Activated naive CD4-positive, alpha-beta T cell treated with anti-CD3 and anti-CD28 coated beads for 36 hours (primary cell): ENCODE results near the gene XBP1. TPM values are rescaled to one million over a fixed set of nuclear protein-coding genes. Genes with fewer than 3 reads are reported as not detected.
"Not testable (repeated sequence)": the region's sequence is repeated elsewhere in the genome, so short reads cannot be mapped to it uniquely, and the experiment has no call there.

Experiments
- CTCF ChIA-PET: fragments of 350-600 bp; sonication (Branson Sonifier 250); formaldehyde crosslinking; loops from one replicate; lab custom pipeline; 2021; ENCODE audit warnings: antibody characterized with exemption; lab: Charles Lee
- DNase-seq: peaks from one replicate; pipeline ENCODE4 v3.0.0-alpha.2; 2020
- H3K27ac Mint-ChIP-seq: one replicate; pipeline ENCODE4 v1.8.0; 2021; ENCODE audit warnings: mild to moderate bottlenecking, mixed read lengths
- H3K27me3 Mint-ChIP-seq: one replicate; pipeline ENCODE4 v1.8.0; 2021; ENCODE audit warnings: low read depth, mixed read lengths
- H3K36me3 Mint-ChIP-seq: one replicate; pipeline ENCODE4 v1.8.0; 2021; ENCODE audit warnings: low read depth, mixed read lengths
- H3K4me1 Mint-ChIP-seq: one replicate; pipeline ENCODE4 v1.8.0; 2021; ENCODE audit warnings: low read depth, mixed read lengths
- H3K4me3 Mint-ChIP-seq: one replicate; pipeline ENCODE4 v1.8.0; 2021; ENCODE audit warnings: mild to moderate bottlenecking, moderate library complexity, mixed read lengths
- H3K9me3 Mint-ChIP-seq: one replicate; pipeline ENCODE4 v1.8.0; 2021; ENCODE audit warnings: mixed read lengths
- intact Hi-C: fragments of 100-400 bp; cut with micrococcal nuclease; formaldehyde crosslinking; loops from one replicate; pipeline ENCODE4 v1.15.1; 2023
- total RNA-seq, 2 experiments: library from RNA; stranded (reverse); gene quantifications; one replicate each; pipeline ENCODE4 v1.2.3, GENCODE V29; 2021

Gene XBP1
- total RNA-seq, 2 experiments from 2014 or later = 106 to 108 TPM

DNA sequence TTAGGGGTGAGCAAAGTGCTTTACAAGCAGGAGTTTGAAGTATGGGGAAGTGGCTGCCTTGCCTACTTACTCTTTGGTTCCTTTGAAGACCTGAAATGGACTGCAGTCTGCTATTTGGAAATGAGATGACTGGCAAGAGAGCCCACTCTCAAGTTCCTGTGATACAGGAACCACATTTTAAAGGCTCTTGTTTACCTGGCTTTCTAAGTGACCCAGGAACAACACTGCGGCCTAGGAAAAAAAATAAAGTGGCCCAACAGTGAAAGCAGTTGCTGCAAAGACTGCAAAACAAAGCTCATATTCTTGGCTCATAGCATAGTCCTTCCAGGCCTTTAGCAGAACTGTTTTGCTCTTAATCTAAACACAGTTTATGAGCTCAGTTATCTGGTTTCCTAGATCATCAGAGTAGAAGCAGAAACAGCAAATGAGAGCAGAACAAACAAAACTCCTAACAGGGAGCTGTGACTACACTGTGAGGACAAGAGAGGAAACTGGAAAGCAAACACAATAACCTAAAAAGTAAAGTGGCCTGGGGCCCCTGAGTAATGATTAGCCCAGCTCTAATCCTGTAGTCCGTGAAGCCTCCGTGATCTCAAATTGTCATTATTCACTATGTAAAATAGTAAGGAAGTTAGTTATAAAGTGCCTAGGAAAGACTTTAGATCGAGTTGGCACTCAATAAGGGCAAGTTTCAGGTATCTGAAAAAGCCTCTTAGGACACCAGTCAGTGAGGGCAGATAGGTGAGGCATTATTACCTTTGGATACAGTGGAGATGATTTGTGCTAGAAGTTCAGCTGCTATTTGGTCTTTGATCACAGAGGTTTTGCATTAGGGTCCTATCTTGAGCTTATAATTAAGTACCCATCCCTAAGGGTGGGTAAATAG lies 16.3 kb downstream of the XBP1 start:
- peaks cover 28% of the 10 kb centered on the region for H3K36me3 Mint-ChIP-seq
- no peak overlapping the region for H3K4me3 Mint-ChIP-seq
- DNase-seq = no peak
- CTCF ChIA-PET = no interaction called here
- peaks cover 7% of the 10 kb centered on the region for H3K4me1 Mint-ChIP-seq
- intact Hi-C loops = no loop called here
- H3K9me3 Mint-ChIP-seq = no peaks in the 10 kb centered on the region
- H3K27ac Mint-ChIP-seq = no peak overlapping the region
- H3K27me3 Mint-ChIP-seq = no peaks in the 10 kb centered on the region

DNA sequence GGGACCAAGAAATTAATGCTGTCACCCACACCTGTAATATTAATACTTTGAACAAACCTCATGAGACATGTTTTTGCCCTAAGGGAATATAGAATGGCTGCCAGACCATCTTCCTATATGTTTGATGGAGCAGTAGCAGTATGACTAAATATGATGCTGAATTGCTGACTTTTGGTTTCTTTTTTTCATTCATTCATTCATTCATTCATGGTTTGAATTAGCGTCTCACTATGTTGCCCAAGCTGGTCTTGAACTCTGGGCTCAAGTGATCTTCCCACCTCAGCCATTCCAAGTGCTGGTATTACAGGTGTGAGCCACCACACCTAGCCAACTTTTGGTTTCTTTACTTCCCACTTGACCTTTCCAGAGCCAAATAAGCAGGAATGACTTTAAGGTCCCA lies 20.1 kb downstream of the XBP1 start:
- CTCF ChIA-PET = interaction anchor here (1.1 to 1.2 kb wide), 2 partner anchors 8 to 48 kb away, joined by 3 to 4 read pairs; partner anchors contain the start of gene CCDC117
- intact Hi-C loops = no loop called here
- Mint-ChIP-seq H3K4me3 (no peak overlapping the region), H3K36me3 (peaks cover 28% of the 10 kb centered on the region), H3K4me1 (peaks cover 27% of the 10 kb centered on the region), H3K27ac (no peak overlapping the region), H3K9me3 (no peaks in the 10 kb centered on the region), H3K27me3 (no peaks in the 10 kb centered on the region)
- no peak for DNase-seq

GRCh38 chr22:28779833-28780232 lies 20.5 kb downstream of the XBP1 start:
- Mint-ChIP-seq H3K9me3 (no peaks in the 10 kb centered on the region), H3K4me3 (no peak overlapping the region), H3K27ac (no peak overlapping the region), H3K36me3 (peaks cover 26% of the 10 kb centered on the region), H3K27me3 (no peaks in the 10 kb centered on the region), H3K4me1 (peaks cover 30% of the 10 kb centered on the region)
- no peak for DNase-seq
- CTCF ChIA-PET = interaction anchor here (0.9 kb wide), 1 partner anchor 23 kb away, joined by 3 read pairs; no protein-coding TSS in a partner anchor
- intact Hi-C loops = no loop called here

- intact Hi-C loops = loop anchor here (5.0 kb wide), 2 partner anchors 102 to 183 kb away; no protein-coding TSS in a partner anchor
- H3K36me3 Mint-ChIP-seq = peaks cover 19% of the 10 kb centered on the region
- peaks cover 37% of the 10 kb centered on the region for H3K4me1 Mint-ChIP-seq
- peak overlapping the region; percentile 34 for H3K4me3 Mint-ChIP-seq
- DNase-seq = no peak
- peak overlapping the region; percentile 9 for H3K27ac Mint-ChIP-seq
- no peaks in the 10 kb centered on the region for H3K9me3 Mint-ChIP-seq
- no peaks in the 10 kb centered on the region for H3K27me3 Mint-ChIP-seq
- CTCF ChIA-PET = interaction anchor here (1.2 to 1.5 kb wide), 2 partner anchors 10 to 19 kb away, joined by 3 read pairs; no protein-coding TSS in a partner anchor
These were observed 26.0 kb downstream of the XBP1 start for GRCh38 chr22:28774378-28774777.

GRCh38 chr22:28773461-28773867 lies 26.9 kb downstream of the XBP1 start:
- peak overlapping the region; percentile 98 for H3K27ac Mint-ChIP-seq
- H3K4me1 Mint-ChIP-seq = peaks cover 34% of the 10 kb centered on the region
- CTCF ChIA-PET = interaction anchor here (0.6 to 1.5 kb wide), 6 partner anchors 9 to 38 kb away, joined by 3 to 5 read pairs (median 4); no protein-coding TSS in a partner anchor
- DNase-seq = no peak
- H3K27me3 Mint-ChIP-seq = no peaks in the 10 kb centered on the region
- H3K36me3 Mint-ChIP-seq = peaks cover 19% of the 10 kb centered on the region
- no peaks in the 10 kb centered on the region for H3K9me3 Mint-ChIP-seq
- peak overlapping the region; percentile 99 for H3K4me3 Mint-ChIP-seq
- intact Hi-C loops = loop anchor here (1.0 to 5.0 kb wide), 4 partner anchors 26 to 184 kb away; no protein-coding TSS in a partner anchor

GRCh38 chr22:28772633-28773460 lies 27.5 kb downstream of the XBP1 start, which contains the start of gene CCDC117:
Gene CCDC117 (plus strand): TSS chr22:28772695. CDS start chr22:28772850, 155 bp downstream.
- H3K9me3 Mint-ChIP-seq = no peaks in the 10 kb centered on the region
- DNase-seq = peak; percentile 97

DNA sequence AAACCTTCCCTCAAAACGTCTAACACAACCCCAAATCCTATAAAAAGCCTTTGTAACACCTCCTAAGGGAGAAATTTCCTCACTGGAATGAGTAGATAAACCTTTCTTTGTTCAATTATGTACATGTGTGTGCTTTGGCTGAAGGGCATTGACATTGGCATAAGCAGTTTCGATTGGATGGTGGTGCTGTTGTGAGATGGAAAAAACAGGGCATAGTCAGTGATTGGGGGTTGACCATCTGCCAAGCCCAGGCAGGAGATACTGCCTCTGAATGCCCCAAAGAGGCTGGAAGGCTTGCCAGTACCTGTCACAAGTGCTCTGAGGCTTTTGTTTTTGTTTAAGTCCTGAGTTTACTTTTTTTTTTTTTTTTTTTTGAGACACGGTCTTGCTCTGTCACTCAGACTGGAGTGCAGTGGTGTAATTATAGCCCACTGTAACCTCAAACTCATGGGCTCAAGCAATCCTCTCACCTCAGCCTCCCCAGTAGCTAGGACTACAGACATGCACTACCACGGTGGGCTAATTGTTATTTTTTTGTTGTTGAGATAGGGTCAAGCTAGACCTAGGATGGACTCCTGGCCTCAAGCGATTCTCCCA lies 29.1 kb downstream of the XBP1 start:
- DNase-seq = no peak
- Mint-ChIP-seq H3K9me3 (no peaks in the 10 kb centered on the region), H3K36me3 (peaks cover 19% of the 10 kb centered on the region), H3K4me1 (peaks cover 25% of the 10 kb centered on the region), H3K27me3 (no peaks in the 10 kb centered on the region), H3K27ac (no peak overlapping the region), H3K4me3 (no peak overlapping the region)
- intact Hi-C loops = loop anchor here (5.0 kb wide), 2 partner anchors 99 to 186 kb away; no protein-coding TSS in a partner anchor
- CTCF ChIA-PET = no interaction called here

More at GRCh38 chr22:28772633-28773460, 27.5 kb downstream of the XBP1 start, which contains the start of gene CCDC117:
- intact Hi-C loops = loop anchor here (1.0 to 5.0 kb wide), 6 partner anchors 26 to 299 kb away; partner anchors contain the start of gene HSCB
- peak within 1 kb of the TSS; percentile 99 for H3K4me3 Mint-ChIP-seq
- peaks cover 19% of the 10 kb centered on the region for H3K36me3 Mint-ChIP-seq
- H3K4me1 Mint-ChIP-seq = peaks cover 29% of the 10 kb centered on the region
- H3K27me3 Mint-ChIP-seq = no peaks in the 10 kb centered on the region
- CTCF ChIA-PET = interaction anchor here (0.6 to 1.5 kb wide), 9 partner anchors 8 to 40 kb away, joined by 3 to 6 read pairs (median 4); no protein-coding TSS in a partner anchor
- peak within 1 kb of the TSS; percentile 98 for H3K27ac Mint-ChIP-seq

DNA sequence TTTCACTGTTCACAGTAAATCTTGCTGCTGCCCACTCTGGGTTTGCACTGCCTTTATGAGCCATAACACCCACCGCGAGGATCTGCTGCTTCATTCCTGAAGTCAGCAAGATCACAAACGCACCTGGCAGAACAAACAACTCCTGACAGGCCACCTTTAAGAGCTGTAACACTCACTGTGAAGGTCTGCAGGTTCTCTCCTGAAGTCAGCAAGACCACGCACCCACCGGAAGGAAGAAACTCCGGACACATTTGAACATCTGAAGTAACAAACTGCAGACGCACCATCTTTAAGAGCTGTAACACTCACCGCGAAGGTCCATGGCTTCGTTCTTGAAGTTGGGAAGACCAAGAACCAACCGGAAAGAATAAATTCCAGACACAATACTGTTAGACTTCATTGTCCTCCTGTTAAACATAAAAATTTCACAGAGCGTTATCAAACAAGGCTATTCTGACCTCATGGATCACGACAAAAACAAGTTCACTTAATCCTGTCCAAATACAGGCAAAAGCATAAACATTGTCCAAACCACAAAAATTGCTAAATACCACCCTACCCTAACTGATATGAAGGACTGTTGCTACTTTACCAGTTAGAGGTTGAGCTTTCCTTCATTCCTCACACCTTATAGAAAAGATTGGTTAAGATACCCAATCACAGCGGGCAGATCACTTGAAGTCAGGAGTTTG lies 30.8 kb downstream of the XBP1 start:
- Mint-ChIP-seq H3K4me3 (no peak overlapping the region), H3K9me3 (no peaks in the 10 kb centered on the region), H3K4me1 (peaks cover 12% of the 10 kb centered on the region), H3K36me3 (peaks cover 7% of the 10 kb centered on the region), H3K27ac (no peak overlapping the region), H3K27me3 (no peaks in the 10 kb centered on the region)
- CTCF ChIA-PET = no interaction called here
- DNase-seq = no peak
- intact Hi-C loops = loop anchor here (5.0 kb wide), 2 partner anchors 97 to 188 kb away; no protein-coding TSS in a partner anchor

DNA sequence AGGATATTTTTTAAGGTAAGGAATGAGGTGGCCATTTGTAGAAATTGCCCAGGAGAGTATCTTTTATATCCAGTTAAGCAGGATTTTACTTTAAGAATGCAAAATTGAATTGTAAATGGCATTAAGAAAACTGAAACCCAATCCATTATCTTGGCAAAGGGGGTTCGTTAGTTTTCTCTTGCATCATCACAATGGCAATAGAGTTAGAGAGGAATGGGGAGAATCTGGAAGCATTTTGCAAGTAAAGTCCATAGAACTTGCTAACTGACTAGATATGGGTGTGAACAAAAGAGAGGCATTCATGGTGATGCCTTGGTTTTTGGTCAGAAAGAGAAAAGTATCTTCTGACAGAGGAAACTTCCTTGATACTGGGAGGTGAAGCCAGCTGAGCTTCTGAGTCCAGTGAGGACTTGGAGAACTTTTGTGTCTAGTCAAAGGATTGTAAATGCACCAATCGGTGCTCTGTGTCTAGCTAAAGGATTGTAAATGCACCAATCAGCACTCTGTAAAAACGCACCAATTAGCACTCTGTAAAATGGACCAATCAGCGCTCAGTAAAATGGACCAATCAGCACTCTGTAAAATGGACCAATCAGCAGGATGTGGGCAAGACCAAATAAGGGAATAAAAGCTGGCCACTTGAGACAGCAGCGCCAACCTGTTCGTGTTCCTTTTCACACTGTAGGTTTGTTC lies 31.5 kb downstream of the XBP1 start:
- CTCF ChIA-PET = no interaction called here
- no peak overlapping the region for H3K4me3 Mint-ChIP-seq
- H3K4me1 Mint-ChIP-seq = peaks cover 8% of the 10 kb centered on the region
- H3K36me3 Mint-ChIP-seq = peaks cover 6% of the 10 kb centered on the region
- no peak for DNase-seq
- no peak overlapping the region for H3K27ac Mint-ChIP-seq
- no peaks in the 10 kb centered on the region for H3K27me3 Mint-ChIP-seq
- intact Hi-C loops = no loop called here
- no peaks in the 10 kb centered on the region for H3K9me3 Mint-ChIP-seq

DNA sequence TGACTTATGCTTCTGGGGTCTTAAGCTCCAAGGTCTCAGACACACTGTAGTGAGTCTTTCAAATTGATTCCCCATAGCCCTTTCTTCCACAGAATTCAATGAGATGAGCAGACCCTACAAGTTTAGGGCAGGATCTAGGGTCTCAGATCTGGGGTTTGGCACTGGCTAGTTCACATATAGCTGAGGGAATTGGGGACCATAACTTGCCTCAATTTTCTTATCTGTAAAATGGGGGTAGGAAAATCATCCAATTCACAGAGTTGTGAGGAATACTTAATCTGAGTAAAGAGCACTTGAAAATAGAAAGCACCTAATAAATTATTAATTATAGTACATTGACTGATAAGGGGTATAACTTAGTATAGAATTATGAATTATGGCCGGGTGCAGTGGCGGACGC lies 33.7 kb downstream of the XBP1 start:
- Mint-ChIP-seq H3K4me3 (no peak overlapping the region), H3K27ac (no peak overlapping the region), H3K4me1 (no peaks in the 10 kb centered on the region), H3K27me3 (no peaks in the 10 kb centered on the region), H3K36me3 (no peaks in the 10 kb centered on the region), H3K9me3 (no peaks in the 10 kb centered on the region)
- DNase-seq = no peak
- CTCF ChIA-PET = no interaction called here
- intact Hi-C loops = no loop called here

DNA sequence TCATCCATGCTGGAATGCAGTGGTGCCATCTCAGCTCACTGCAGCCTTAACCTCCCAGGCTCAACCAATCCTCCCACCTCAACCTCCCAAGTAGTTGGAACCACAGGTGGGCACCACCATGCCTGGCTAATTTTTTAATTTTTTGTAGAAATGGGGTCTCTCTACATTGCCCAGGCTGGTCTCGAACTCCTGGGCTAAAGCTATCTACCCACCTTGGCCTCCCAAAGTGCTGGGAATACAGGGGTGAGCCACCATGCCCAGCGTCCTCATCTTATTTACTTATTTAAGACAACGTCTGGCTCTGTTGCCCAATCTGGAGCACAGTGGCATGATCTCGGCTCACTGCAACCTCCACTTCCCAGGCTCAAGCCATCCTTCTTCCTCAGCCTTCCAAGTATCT lies 38.4 kb downstream of the XBP1 start:
- H3K27ac Mint-ChIP-seq, H3K9me3 Mint-ChIP-seq, H3K4me1 Mint-ChIP-seq, DNase-seq, H3K36me3 Mint-ChIP-seq, H3K4me3 Mint-ChIP-seq, intact Hi-C loops, CTCF ChIA-PET, H3K27me3 Mint-ChIP-seq: not testable (repeated sequence)
